Activated naive CD4-positive, alpha-beta T cell treated with anti-CD3 and anti-CD28 coated beads, Interleukin-2, amount 50 U/mL, for 24 hours (primary cell): ENCODE data around the gene TLR10.

Source experiments
- H3K27ac Mint-ChIP-seq: one replicate; pipeline ENCODE4 v1.8.0; 2021; ENCODE audit warnings: mild to moderate bottlenecking, mixed read lengths
- H3K27me3 Mint-ChIP-seq: one replicate; pipeline ENCODE4 v1.8.0; 2021; ENCODE audit warnings: mixed read lengths
- H3K36me3 Mint-ChIP-seq: one replicate; pipeline ENCODE4 v1.8.0; 2021; ENCODE audit warnings: mixed read lengths
- H3K4me1 Mint-ChIP-seq: one replicate; pipeline ENCODE4 v1.8.0; 2021; ENCODE audit warnings: mixed read lengths
- H3K4me3 Mint-ChIP-seq: one replicate; pipeline ENCODE4 v1.8.0; 2021; ENCODE audit warnings: mild to moderate bottlenecking, mixed read lengths
- H3K9me3 Mint-ChIP-seq: one replicate; pipeline ENCODE4 v1.8.0; 2021; ENCODE audit warnings: mixed read lengths

Gene TLR10

DNA sequence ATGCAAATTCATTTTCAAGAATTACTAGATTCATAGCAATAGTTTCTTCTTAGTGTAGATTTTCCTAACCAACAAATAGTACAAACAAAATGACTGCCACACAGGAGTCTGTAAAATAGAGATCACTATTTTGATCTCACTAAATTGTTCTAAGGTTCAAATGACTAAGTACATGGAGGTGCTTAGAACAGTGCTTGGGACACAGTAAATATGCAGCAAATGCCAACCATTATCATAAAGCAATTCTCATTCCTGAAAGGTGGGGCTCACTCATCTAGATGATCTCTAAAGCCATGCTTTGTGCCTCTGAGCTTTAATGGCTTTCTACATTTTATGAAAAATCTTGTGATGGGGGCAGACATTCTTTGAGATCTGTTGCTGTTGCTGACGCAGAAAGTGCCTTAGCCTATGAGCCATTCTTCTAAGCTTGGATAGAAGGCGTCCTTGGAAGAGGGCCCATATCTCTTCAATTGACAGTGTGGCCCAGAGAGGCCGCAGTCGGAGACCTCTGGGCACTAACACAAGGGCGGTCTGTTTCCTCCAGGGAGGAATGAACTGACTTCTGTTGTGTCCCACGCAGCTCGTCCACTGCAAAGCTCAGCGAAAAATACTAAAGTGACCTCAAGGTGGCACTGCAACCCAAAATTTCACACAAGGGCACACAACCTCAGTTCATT, 23.5 kb downstream of the TLR10 start:
- Mint-ChIP-seq H3K4me3 (no peak overlapping the region), H3K27ac (no peak overlapping the region)

DNA sequence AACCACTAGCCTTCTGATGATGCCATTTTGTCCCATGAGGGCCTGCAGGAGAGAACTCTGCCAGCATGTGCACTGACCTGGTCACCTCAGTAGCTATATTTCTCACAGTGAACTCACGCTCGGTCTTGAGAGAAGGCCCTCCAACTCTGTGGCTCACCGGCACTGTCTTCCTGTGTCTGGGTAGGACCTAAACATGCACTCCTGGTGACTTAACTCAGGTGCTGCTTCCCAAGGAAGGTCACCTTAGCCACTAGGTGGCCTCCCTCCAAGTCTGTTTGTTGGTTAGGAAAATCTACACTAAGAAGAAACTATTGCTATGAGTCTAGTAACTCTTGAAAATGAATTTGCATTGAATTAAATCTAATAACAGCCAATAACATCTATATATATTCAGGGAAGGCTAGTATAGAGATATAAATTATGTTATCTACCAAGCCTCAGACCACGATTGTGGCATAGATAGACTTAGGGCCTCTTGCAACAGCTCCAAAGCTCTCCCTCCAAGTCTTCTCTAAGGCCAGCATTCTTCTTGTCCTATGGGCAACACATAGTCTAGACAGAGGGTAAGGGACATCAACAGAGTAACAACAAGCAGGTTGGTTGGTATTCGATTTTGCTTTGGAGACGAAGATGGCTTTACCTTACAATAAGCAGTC, 24.7 kb downstream of the TLR10 start:
- H3K27ac Mint-ChIP-seq, result no peak overlapping the region
- H3K9me3 Mint-ChIP-seq, result no peaks in the 10 kb centered on the region
- peaks cover 20% of the 10 kb centered on the region for H3K4me1 Mint-ChIP-seq
- no peaks in the 10 kb centered on the region for H3K27me3 Mint-ChIP-seq
- no peak overlapping the region for H3K4me3 Mint-ChIP-seq
- H3K36me3 Mint-ChIP-seq, result no peaks in the 10 kb centered on the region

More for the DNA sequence above, 23.5 kb downstream of the TLR10 start:
- Mint-ChIP-seq H3K9me3 (no peaks in the 10 kb centered on the region), H3K36me3 (no peaks in the 10 kb centered on the region), H3K4me1 (peaks cover 20% of the 10 kb centered on the region), H3K27me3 (no peaks in the 10 kb centered on the region)

DNA sequence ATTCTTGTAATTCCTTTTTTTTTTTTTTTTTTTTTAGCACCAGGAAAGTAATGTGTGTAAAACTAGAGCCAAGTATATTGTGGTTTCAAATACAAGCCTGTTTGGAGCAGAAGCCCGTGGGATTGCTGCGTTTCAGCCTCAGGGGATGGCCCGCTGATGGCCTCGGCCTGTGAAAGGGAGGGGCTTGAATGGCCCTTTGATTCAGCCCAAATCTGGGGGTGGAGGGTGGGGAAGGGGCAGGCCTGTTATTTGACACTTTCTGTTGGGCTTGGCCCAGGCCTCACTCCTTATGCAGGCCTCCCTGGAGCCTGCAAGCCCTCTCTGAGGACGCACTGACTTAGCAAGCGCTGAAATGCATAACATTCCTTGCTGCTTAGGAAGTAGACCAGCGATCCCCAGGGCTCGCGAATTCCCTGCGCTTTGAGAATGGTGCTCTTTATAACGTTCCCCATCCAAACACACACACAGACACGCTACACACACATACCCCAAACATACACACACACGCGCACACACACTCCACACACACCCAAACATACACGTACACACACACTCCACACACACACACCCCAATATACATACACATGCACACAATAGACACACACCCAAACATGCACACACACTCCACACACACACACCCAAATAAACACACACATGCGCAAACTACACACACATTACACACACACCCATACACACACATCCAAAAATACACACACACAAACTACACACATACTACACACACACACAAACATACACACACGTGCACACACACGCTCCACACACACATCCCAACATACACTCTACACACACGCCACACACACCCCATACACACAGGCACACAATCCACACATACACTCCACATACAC, 29.6 kb downstream of the TLR10 start:
- Mint-ChIP-seq H3K36me3 (peaks cover 2% of the 10 kb centered on the region), H3K4me1 (no peaks in the 10 kb centered on the region)

DNA sequence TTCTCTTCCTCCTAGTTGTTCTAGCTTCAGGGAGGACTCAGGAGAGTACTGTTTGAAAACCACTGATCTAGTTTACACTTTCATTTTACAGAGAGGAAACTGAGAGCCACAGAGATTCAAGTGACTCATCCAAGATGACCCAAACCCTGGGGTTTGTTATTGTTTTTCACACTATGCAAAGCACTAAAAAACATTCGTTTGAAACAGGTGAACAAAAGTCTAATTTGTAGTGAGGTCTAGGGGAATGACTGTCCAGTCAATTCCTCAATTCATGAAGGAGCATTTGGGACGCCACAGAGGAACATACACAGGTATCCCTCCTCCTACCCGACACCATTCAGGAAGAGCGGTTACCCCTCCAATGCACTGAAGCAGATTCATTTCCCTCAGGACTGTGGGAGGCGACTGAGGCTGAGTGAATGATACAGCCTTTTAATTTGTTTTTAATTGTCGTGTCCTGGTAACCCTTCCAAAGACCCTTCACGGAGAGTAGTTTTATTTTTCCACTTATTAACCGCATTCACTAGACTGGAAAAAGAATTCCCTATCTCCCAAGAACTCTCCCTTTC, 30.3 kb downstream of the TLR10 start:
- Mint-ChIP-seq H3K27me3 (no peaks in the 10 kb centered on the region), H3K4me3 (no peak overlapping the region), H3K27ac (no peak overlapping the region), H3K9me3 (peaks cover 5% of the 10 kb centered on the region), H3K4me1 (no peaks in the 10 kb centered on the region), H3K36me3 (peaks cover 2% of the 10 kb centered on the region)

More for the DNA sequence above, 29.6 kb downstream of the TLR10 start:
- H3K27ac Mint-ChIP-seq, result no peak overlapping the region
- peaks cover 5% of the 10 kb centered on the region for H3K9me3 Mint-ChIP-seq
- no peak overlapping the region for H3K4me3 Mint-ChIP-seq
- H3K27me3 Mint-ChIP-seq, result no peaks in the 10 kb centered on the region

GRCh38 chr4:38751341-38752010, 31.3 kb downstream of the TLR10 start:
- H3K27ac Mint-ChIP-seq, result no peak overlapping the region
- no peaks in the 10 kb centered on the region for H3K4me1 Mint-ChIP-seq
- peaks cover 6% of the 10 kb centered on the region for H3K36me3 Mint-ChIP-seq
- peaks cover 12% of the 10 kb centered on the region for H3K9me3 Mint-ChIP-seq
- no peak overlapping the region for H3K4me3 Mint-ChIP-seq
- H3K27me3 Mint-ChIP-seq, result no peaks in the 10 kb centered on the region

DNA sequence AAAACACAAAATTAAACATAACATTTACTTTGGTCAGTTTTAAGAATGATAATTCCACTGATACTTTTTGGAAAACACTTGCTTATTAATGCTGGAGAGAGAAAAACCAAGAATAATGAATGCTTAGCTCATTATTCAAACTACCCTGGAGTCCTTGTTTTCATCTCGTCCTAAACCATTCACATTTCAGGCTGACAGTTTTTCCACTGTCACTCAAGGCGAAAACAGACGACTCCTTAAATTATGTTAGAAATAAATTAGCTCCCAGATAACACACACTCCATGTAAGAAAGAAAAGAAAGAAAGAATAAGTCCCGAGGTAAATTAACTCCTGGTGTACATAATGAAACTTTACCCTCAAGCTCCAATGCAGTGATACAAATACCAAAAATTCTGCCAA, 33.5 kb downstream of the TLR10 start:
- Mint-ChIP-seq H3K4me1 (no peaks in the 10 kb centered on the region), H3K27me3 (no peaks in the 10 kb centered on the region), H3K27ac (no peak overlapping the region)

DNA sequence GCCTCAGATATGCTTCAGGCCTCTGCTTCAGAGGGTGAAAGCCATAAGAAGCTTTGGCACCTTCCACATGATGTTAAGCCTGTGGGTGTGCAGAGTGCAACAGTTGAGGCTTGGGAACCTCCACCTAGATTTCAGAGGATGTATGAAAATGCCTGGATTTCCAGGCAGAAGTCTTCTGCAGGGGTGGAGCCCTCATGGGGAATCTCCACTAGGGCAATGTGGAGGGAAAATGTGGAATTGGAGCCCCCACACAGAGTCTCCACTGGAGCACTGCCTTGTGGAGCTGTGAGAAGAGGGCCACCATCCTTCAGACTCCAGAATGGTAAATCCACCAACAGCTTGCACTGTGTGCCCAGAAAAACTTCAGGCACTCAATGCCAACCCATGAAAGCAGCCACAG, 35.2 kb downstream of the TLR10 start:
- peaks cover 12% of the 10 kb centered on the region for H3K9me3 Mint-ChIP-seq
- peaks cover 6% of the 10 kb centered on the region for H3K36me3 Mint-ChIP-seq
- no peak overlapping the region for H3K27ac Mint-ChIP-seq
- H3K4me1 Mint-ChIP-seq, result peaks cover 5% of the 10 kb centered on the region
- no peak overlapping the region for H3K4me3 Mint-ChIP-seq
- no peaks in the 10 kb centered on the region for H3K27me3 Mint-ChIP-seq

More for the DNA sequence above, 33.5 kb downstream of the TLR10 start:
- peaks cover 12% of the 10 kb centered on the region for H3K9me3 Mint-ChIP-seq
- H3K36me3 Mint-ChIP-seq, result peaks cover 6% of the 10 kb centered on the region
- no peak overlapping the region for H3K4me3 Mint-ChIP-seq

DNA sequence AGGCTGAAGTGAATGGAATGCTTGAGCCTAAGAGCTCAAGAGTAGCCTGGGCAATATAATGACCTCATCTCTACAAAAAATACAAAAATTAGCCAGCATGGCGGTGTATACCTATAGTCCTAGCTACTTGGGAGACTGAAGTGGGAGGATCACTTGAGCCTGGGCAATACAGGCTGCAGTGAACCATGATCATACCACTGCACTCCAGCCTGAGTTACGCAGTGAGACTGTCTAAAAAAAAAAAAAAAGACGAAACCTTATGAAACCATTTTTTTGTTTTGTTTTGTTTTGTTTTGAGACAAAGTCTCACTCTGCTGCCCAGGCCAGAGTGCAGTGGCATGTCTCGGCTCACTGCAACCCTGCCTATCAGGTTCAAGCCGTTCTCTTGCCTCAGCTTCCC, 36.9 kb downstream of the TLR10 start:
- Mint-ChIP-seq H3K4me3 (no peak overlapping the region), H3K36me3 (peaks cover 6% of the 10 kb centered on the region), H3K27me3 (no peaks in the 10 kb centered on the region), H3K4me1 (peaks cover 5% of the 10 kb centered on the region), H3K9me3 (peaks cover 12% of the 10 kb centered on the region), H3K27ac (no peak overlapping the region)

DNA sequence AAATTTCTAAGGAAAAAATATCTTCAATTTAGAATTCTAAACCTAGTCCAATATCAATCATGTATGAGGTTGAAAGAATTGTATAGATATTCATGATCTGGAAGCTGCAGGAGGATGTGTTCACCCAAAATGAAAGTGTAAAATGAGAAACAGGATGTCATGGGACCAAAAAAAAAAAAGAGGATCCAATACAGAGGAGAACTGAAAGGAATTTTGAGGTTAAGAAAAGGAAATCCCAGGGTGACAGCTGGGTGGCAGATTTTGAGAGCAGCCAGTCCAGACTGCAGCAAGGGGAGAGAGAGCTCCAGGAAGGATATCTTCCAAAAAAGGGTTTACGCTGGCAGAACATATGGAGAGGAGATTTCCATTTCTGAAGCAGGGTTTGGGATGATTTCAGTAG, 38.9 kb downstream of the TLR10 start:
- Mint-ChIP-seq H3K27me3 (peaks cover 1% of the 10 kb centered on the region), H3K4me1 (peaks cover 5% of the 10 kb centered on the region), H3K27ac (no peak overlapping the region), H3K4me3 (no peak overlapping the region), H3K36me3 (peaks cover 6% of the 10 kb centered on the region), H3K9me3 (peaks cover 12% of the 10 kb centered on the region)

DNA sequence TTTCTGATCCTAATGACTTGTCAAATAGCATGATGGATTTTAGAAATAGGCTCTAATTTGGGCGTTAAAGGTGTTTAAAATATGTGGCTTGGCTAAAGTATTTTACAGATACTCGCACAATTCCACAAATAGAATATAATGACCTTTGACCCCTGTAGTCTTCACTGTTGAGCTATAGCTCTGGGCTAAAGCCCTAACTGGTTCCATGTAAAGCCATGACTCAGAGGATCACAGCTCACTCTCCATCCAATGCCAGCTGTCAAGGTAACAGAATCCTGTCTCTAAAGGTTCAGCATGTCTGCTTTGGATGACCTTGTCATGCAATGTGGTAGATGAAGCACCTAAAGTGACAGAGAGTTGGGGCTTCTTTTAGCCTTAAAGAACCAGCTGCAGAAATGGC, 42.5 kb downstream of the TLR10 start:
- Mint-ChIP-seq H3K27ac (no peak overlapping the region), H3K4me3 (no peak overlapping the region), H3K4me1 (peaks cover 5% of the 10 kb centered on the region), H3K9me3 (no peaks in the 10 kb centered on the region), H3K36me3 (no peaks in the 10 kb centered on the region), H3K27me3 (peaks cover 1% of the 10 kb centered on the region)

- peaks cover 1% of the 10 kb centered on the region for H3K27me3 Mint-ChIP-seq
- H3K4me3 Mint-ChIP-seq, result no peak overlapping the region
- H3K27ac Mint-ChIP-seq, result no peak overlapping the region
- H3K36me3 Mint-ChIP-seq, result no peaks in the 10 kb centered on the region
- H3K9me3 Mint-ChIP-seq, result no peaks in the 10 kb centered on the region
- H3K4me1 Mint-ChIP-seq, result peaks cover 8% of the 10 kb centered on the region
These were observed 43.6 kb downstream of the TLR10 start for GRCh38 chr4:38738940-38739803.

GRCh38 chr4:38735870-38736269, 46.9 kb downstream of the TLR10 start:
- Mint-ChIP-seq H3K27ac (no peak overlapping the region), H3K4me1 (peaks cover 11% of the 10 kb centered on the region)

DNA sequence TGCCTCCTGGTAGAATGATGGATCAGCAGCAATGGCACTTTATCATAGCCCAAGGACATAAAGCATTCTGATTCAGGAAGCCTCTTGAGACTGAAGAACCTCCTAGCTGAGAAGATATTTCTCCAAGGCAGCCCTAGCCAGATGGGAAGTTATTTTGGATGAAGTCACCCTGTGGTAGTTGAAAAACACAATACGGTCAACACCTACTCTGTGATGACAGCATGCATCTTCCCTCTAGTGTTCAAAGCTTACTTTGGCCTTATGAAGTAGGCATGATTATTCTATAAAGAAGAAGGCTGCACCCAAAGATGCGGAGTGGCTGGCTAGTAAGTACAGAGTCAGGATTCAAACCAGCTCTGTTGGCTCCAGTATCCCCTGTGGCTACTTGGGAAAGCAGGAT, 47.9 kb downstream of the TLR10 start:
- no peak overlapping the region for H3K27ac Mint-ChIP-seq
- H3K36me3 Mint-ChIP-seq, result no peaks in the 10 kb centered on the region
- no peak overlapping the region for H3K4me3 Mint-ChIP-seq
- peaks cover 5% of the 10 kb centered on the region for H3K9me3 Mint-ChIP-seq
- peaks cover 16% of the 10 kb centered on the region for H3K4me1 Mint-ChIP-seq
- H3K27me3 Mint-ChIP-seq, result no peaks in the 10 kb centered on the region

More at GRCh38 chr4:38735870-38736269, 46.9 kb downstream of the TLR10 start:
- Mint-ChIP-seq H3K9me3 (peaks cover 5% of the 10 kb centered on the region), H3K27me3 (peaks cover 1% of the 10 kb centered on the region), H3K4me3 (no peak overlapping the region), H3K36me3 (no peaks in the 10 kb centered on the region)

DNA sequence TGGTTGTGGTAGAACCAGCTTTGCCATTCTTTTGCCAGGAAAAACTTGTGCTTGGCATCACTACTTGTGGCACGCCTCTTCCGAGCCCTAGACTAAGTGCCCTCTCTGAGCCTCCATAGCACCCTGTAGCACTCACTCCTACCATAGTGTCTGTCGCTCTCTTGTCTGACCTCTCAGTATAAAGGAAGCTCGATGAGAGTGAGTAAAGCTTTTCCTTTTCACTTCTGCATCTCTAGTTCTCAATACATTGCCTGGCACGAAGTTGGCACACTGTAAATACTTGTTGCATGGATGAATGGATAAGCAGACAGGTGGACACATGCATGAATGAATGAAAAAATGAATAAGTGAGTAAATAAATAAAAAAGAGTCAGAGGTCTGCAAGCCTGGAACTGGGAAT, 48.3 kb downstream of the TLR10 start:
- peaks cover 5% of the 10 kb centered on the region for H3K9me3 Mint-ChIP-seq
- no peak overlapping the region for H3K27ac Mint-ChIP-seq
- no peak overlapping the region for H3K4me3 Mint-ChIP-seq
- H3K27me3 Mint-ChIP-seq, result no peaks in the 10 kb centered on the region
- H3K36me3 Mint-ChIP-seq, result no peaks in the 10 kb centered on the region
- peaks cover 16% of the 10 kb centered on the region for H3K4me1 Mint-ChIP-seq
